HEK293 (cell line): ENCODE measurements around the gene TUT4.

Experiments used
- CTCF ChIA-PET: fragments of 350-600 bp; formaldehyde crosslinking; extraction: SDS; loops from one replicate; lab custom pipeline; 2021; ENCODE audit warnings: antibody characterized with exemption; lab: Yijun Ruan, JAX
- POLR2A ChIA-PET: fragments of 300-600 bp; formaldehyde crosslinking; extraction: SDS; loops from one replicate; lab custom pipeline; 2020; ENCODE audit warnings: antibody characterized with exemption, inconsistent platforms; lab: Yijun Ruan, JAX
- H3K27ac ChIP-seq: fragments of 200-500 bp; sonication (Bioruptor generic); 2 replicates; pipeline ENCODE4 v1.5.1; 2014; ENCODE audit warnings: low read depth, low read length, control low read depth, inconsistent platforms; ENCODE audit errors: extremely low read depth
- H3K36me3 ChIP-seq, 2 experiments: fragments of 200-500 bp in 1 of 2; sonication (Bioruptor generic) in 1 of 2; 1 replicate in 1 of 2; 2 replicates in 1 of 2; pipeline ENCODE4 v1.5.1; 2014 to 2017; ENCODE audit warnings: inconsistent platforms in 2 of 2, low read length in 2 of 2; ENCODE audit not compliant: control insufficient read depth in 2 of 2, insufficient read depth in 1 of 2
- H3K4me1 ChIP-seq: fragments of 200-500 bp; sonication (Bioruptor generic); 2 replicates; pipeline ENCODE4 v1.5.1; 2014; ENCODE audit warnings: mild to moderate bottlenecking, low read length, inconsistent platforms; ENCODE audit not compliant: control insufficient read depth, insufficient read depth
- H3K4me3 ChIP-seq: 2 replicates; pipeline ENCODE4 v1.5.1; 2011; ENCODE audit warnings: low read depth, mild to moderate bottlenecking, control low read depth, low read length, moderate library complexity
- H3K9me3 ChIP-seq: fragments of 200-500 bp; sonication (Bioruptor generic); 2 replicates; pipeline ENCODE4 v1.5.1; 2014; ENCODE audit warnings: low read depth, low read length, inconsistent platforms; ENCODE audit not compliant: control insufficient read depth, insufficient read depth
- HOXA7 ChIP-seq: sonication (generic); formaldehyde crosslinking; IDR thresholded peaks from 2 replicates; pipeline ENCODE4 v1.8.1; 2022; ENCODE audit warnings: missing genetic modification reagents, borderline replicate concordance
- KLF17 ChIP-seq: fragments of 450-650 bp; formaldehyde crosslinking; IDR thresholded peaks from 2 replicates; pipeline ENCODE4 v1.5.1; 2016; ENCODE audit warnings: missing biosample characterization, missing genetic modification characterization
- MEIS1 ChIP-seq: sonication (generic); formaldehyde crosslinking; IDR thresholded peaks from 2 replicates; pipeline ENCODE4 v1.8.1; 2022; ENCODE audit warnings: missing genetic modification reagents, mild to moderate bottlenecking, borderline replicate concordance
- ZBTB17 ChIP-seq: fragments of 450-650 bp; formaldehyde crosslinking; IDR thresholded peaks from 2 replicates; pipeline ENCODE4 v1.5.1; 2016; ENCODE audit warnings: missing biosample characterization, missing genetic modification characterization
- ZNF112 ChIP-seq: fragments of 450-650 bp; formaldehyde crosslinking; IDR thresholded peaks from 2 replicates; pipeline ENCODE4 v1.5.0; 2017; ENCODE audit warnings: missing biosample characterization, missing genetic modification characterization
- ZNF148 ChIP-seq: fragments of 450-650 bp; formaldehyde crosslinking; IDR thresholded peaks from 2 replicates; pipeline ENCODE4 v1.5.0; 2017; ENCODE audit warnings: missing biosample characterization, missing genetic modification characterization, borderline replicate concordance
- ZNF311 ChIP-seq: fragments of 450-650 bp; formaldehyde crosslinking; IDR thresholded peaks from 2 replicates; pipeline ENCODE4 v1.5.1; 2017; ENCODE audit warnings: missing biosample characterization, missing genetic modification characterization, borderline replicate concordance
- ZNF354C ChIP-seq: fragments of 450-650 bp; formaldehyde crosslinking; IDR thresholded peaks from 2 replicates; pipeline ENCODE4 v1.5.1; 2016; ENCODE audit warnings: missing biosample characterization, missing genetic modification characterization, low read depth, borderline replicate concordance
- ZNF366 ChIP-seq: fragments of 450-650 bp; formaldehyde crosslinking; conservative IDR thresholded peaks from 2 replicates; pipeline ENCODE4 v1.5.1; 2016; ENCODE audit warnings: missing biosample characterization, missing genetic modification characterization
- ZNF623 ChIP-seq: fragments of 450-650 bp; formaldehyde crosslinking; IDR thresholded peaks from 2 replicates; pipeline ENCODE4 v1.5.1; 2016; ENCODE audit warnings: missing biosample characterization, missing genetic modification characterization
- ZNF624 ChIP-seq: fragments of 450-650 bp; formaldehyde crosslinking; IDR thresholded peaks from 2 replicates; pipeline ENCODE4 v1.5.1; 2017; ENCODE audit warnings: missing biosample characterization, missing genetic modification characterization
- ZNF664 ChIP-seq: fragments of 450-650 bp; formaldehyde crosslinking; IDR thresholded peaks from 2 replicates; pipeline ENCODE4 v1.5.1; 2016; ENCODE audit warnings: missing biosample characterization, missing genetic modification characterization
- ZNF677 ChIP-seq: fragments of 450-650 bp; IDR thresholded peaks from 2 replicates; pipeline ENCODE4 v1.5.0; 2018; ENCODE audit warnings: missing biosample characterization, mild to moderate bottlenecking, missing genetic modification characterization, moderate library complexity
- ZNF692 ChIP-seq: fragments of 450-650 bp; formaldehyde crosslinking; IDR thresholded peaks from 2 replicates; pipeline ENCODE4 v1.5.1; 2016; ENCODE audit warnings: missing biosample characterization, missing genetic modification characterization
- ZNF791 ChIP-seq: fragments of 450-650 bp; formaldehyde crosslinking; IDR thresholded peaks from 2 replicates; pipeline ENCODE4 v1.5.1; 2016; ENCODE audit warnings: missing biosample characterization, missing genetic modification characterization
- ZNF792 ChIP-seq: fragments of 450-650 bp; formaldehyde crosslinking; IDR thresholded peaks from 2 replicates; pipeline ENCODE4 v1.5.1; 2016; ENCODE audit warnings: missing biosample characterization, missing genetic modification characterization

Gene TUT4

GRCh38 chr1:52593495-52593894, 40.6 kb upstream of the TUT4 start:
- H3K4me3 ChIP-seq = no peak overlapping the region
- ChIA-PET CTCF (interaction anchor here (1.2 kb wide), 1 partner anchor 77 kb away, joined by 3 read pairs; no protein-coding TSS in a partner anchor), POLR2A (no interaction called here)
- TF ChIP-seq HOXA7 (CRISPR knock-in tag) (no peak), ZNF792 (tag by site-specific recombination) (no peak), ZBTB17 (tag by site-specific recombination) (no peak), MEIS1 (no peak), ZNF664 (tag by site-specific recombination) (0 out of 2 replicates have a peak, but pooled peaks have one; percentile 25)
- H3K4me1 ChIP-seq = no peaks in the 10 kb centered on the region
- H3K9me3 ChIP-seq = no peaks in the 10 kb centered on the region
- H3K36me3 ChIP-seq = no peaks in the 10 kb centered on the region
- no peak overlapping the region for H3K27ac ChIP-seq

GRCh38 chr1:52592637-52593323, 39.9 kb upstream of the TUT4 start:
- H3K4me1 ChIP-seq = no peaks in the 10 kb centered on the region
- ChIA-PET CTCF (interaction anchor here (1.2 kb wide), 1 partner anchor 76 kb away, joined by 3 read pairs; no protein-coding TSS in a partner anchor), POLR2A (no interaction called here)
- H3K4me3 ChIP-seq = no peak overlapping the region
- H3K36me3 ChIP-seq = no peaks in the 10 kb centered on the region
- no peak overlapping the region for H3K27ac ChIP-seq
- no peak for TF ChIP-seq ZNF354C (tag by site-specific recombination)
- TF ChIP-seq KLF17 (tag by site-specific recombination) = no peak
- no peak for TF ChIP-seq ZNF791 (tag by site-specific recombination)
- no peaks in the 10 kb centered on the region for H3K9me3 ChIP-seq

- CTCF ChIA-PET = no interaction called here
- H3K9me3 ChIP-seq = no peaks in the 10 kb centered on the region
- H3K4me1 ChIP-seq = no peaks in the 10 kb centered on the region
- no peak overlapping the region for H3K4me3 ChIP-seq
- TF ChIP-seq ZNF677 (tag by site-specific recombination) (no peak), ZNF692 (tag by site-specific recombination) (0 out of 2 replicates have a peak, but pooled peaks have one; percentile 49), ZNF623 (tag by site-specific recombination) (no peak)
- TF ChIP-seq, all 188 proteins: peak for 1
- no peaks in the 10 kb centered on the region for H3K36me3 ChIP-seq
- POLR2A ChIA-PET = no interaction called here
- H3K27ac ChIP-seq = no peak overlapping the region
These were observed 37.4 kb upstream of the TUT4 start for GRCh38 chr1:52590266-52590665.

- no peaks in the 10 kb centered on the region for H3K36me3 ChIP-seq
- TF ChIP-seq ZNF624 (tag by site-specific recombination) (no peak), ZNF311 (tag by site-specific recombination) (no peak), ZNF366 (tag by site-specific recombination) (no peak), ZNF148 (tag by site-specific recombination) (no peak), ZNF112 (tag by site-specific recombination) (no peak)
- no peaks in the 10 kb centered on the region for H3K9me3 ChIP-seq
- H3K27ac ChIP-seq = no peak overlapping the region
- no peaks in the 10 kb centered on the region for H3K4me1 ChIP-seq
- ChIA-PET POLR2A (no interaction called here), CTCF (no interaction called here)
- H3K4me3 ChIP-seq = no peak overlapping the region
These were observed 35.6 kb upstream of the TUT4 start for GRCh38 chr1:52588535-52588934.
